EL (cell line): ENCODE results near the gene SMIM45.

Experiments
- DNase-seq: peaks from one replicate; pipeline ENCODE4 v3.0.0-alpha.2; 2016

The SMIM45 gene

GRCh38 chr22:41951898-41952474 is at the start of gene SMIM45:
TSS of gene SMIM45 (plus strand) at chr22:41952150.
- DNase-seq, result no peak

GRCh38 chr22:41902932-41903421 is 49.0 kb upstream of the SMIM45 start:
- DNase-seq, result no peak

GRCh38 chr22:41904450-41905410 is 47.2 kb upstream of the SMIM45 start:
- DNase-seq, result no peak

- DNase-seq, result no peak
Observed at GRCh38 chr22:41905411-41906202, 46.3 kb upstream of the SMIM45 start.

- no peak for DNase-seq
Observed at GRCh38 chr22:41906822-41907221, 45.1 kb upstream of the SMIM45 start.

- no peak for DNase-seq
Observed at GRCh38 chr22:41907436-41908401, 44.2 kb upstream of the SMIM45 start.

- no peak for DNase-seq
Observed at GRCh38 chr22:41908411-41909309, 43.3 kb upstream of the SMIM45 start.

GRCh38 chr22:41909310-41910049 is 42.5 kb upstream of the SMIM45 start:
- no peak for DNase-seq

- DNase-seq, result peak; percentile 44
Observed at GRCh38 chr22:41910050-41911000, 41.6 kb upstream of the SMIM45 start.

- DNase-seq, result no peak
Observed at GRCh38 chr22:41911001-41911611, 40.8 kb upstream of the SMIM45 start.

GRCh38 chr22:41912338-41913039 is 39.5 kb upstream of the SMIM45 start:
- DNase-seq, result no peak

GRCh38 chr22:41913040-41913719 is 38.8 kb upstream of the SMIM45 start:
- DNase-seq, result no peak

- no peak for DNase-seq
Observed at GRCh38 chr22:41913842-41914534, 38.0 kb upstream of the SMIM45 start.

- DNase-seq, result no peak
Observed at GRCh38 chr22:41914611-41915034, 37.3 kb upstream of the SMIM45 start.

GRCh38 chr22:41915035-41915785 is 36.7 kb upstream of the SMIM45 start, which contains the start of gene SHISA8:
TSS of gene SHISA8 (minus strand) at chr22:41915074. CDS start at chr22:41914667, 407 bp downstream.
- DNase-seq, result peak; percentile 37
